Motor neuron (in vitro differentiated cells): Measurements from ENCODE around the gene MAP1S. TPM values are rescaled to one million over a fixed set of nuclear protein-coding genes. Genes with fewer than 3 reads are reported as not detected.

Experiments
- ATAC-seq, 8 experiments: fragments of 200-7000 bp; cut with Tn5 transposase; replicated peaks in 6 of 8; 2 replicates each; pipeline ENCODE4 v1.8.0; 2021; ENCODE audit warnings: mild to moderate bottlenecking in 8 of 8, moderate library complexity in 8 of 8
- H3K27ac ChIP-seq, 2 donors: fragments of 250-450 bp; sonication (Bioruptor Pico); 2 replicates each; pipeline ENCODE4 v1.9.0; 2021; ENCODE audit warnings: antibody characterized with exemption in 2 of 2, mild to moderate bottlenecking in 2 of 2, moderate library complexity in 1 of 2
- H3K4me1 ChIP-seq, 2 donors: fragments of 250-450 bp; sonication (Bioruptor Pico); replicated peaks in 1 of 2; 2 replicates each; pipeline ENCODE4 v1.6.1; 2021; ENCODE audit warnings: antibody characterized with exemption in 2 of 2, mild to moderate bottlenecking in 2 of 2, moderate library complexity in 1 of 2
- H3K4me3 ChIP-seq, 5 donors: fragments of 250-450 bp; sonication (Bioruptor Pico); 2 replicates each; pipeline ENCODE4 v1.9.0; 2021; ENCODE audit warnings: antibody characterized with exemption in 5 of 5, mild to moderate bottlenecking in 5 of 5, moderate library complexity in 4 of 5
- WGBS, 10 experiments: fragments of 450-650 bp; shearing (Covaris generic); methylation state at CpG; one replicate each; pipeline ENCODE4 v1.0.0; 2022; 5-methylcytosine and 5-hydroxymethylcytosine counted together
- in situ Hi-C, 9 experiments: fragments of 400-800 bp; cut with MboI; loops; one replicate each; pipeline ENCODE4 v1.15.0; 2021; ENCODE audit warnings: low sequenced_read_pairs in 9 of 9, low pct_unique_long_range_greater_than_20kb in 2 of 9; ENCODE audit not compliant: unreplicated experiment in 9 of 9
- total RNA-seq, 8 experiments: library from RNA; unstranded; fragments of 300-600 nt; gene quantifications; 2 replicates each; pipeline versions ENCODE4 v1.2.3 to v1.2.4, GENCODE V29; 2022

Gene MAP1S
- total RNA-seq, 8 experiments from 2014 or later = 11.2 to 49.8 (median 26.8) TPM

GRCh38 chr19:17749912-17750317, 30.6 kb downstream of the MAP1S start:
- 0 to 100% (median 28%) methylated on average over 1 to 2 of the region's 8 CpGs; no CpG with 5 or more reads in 4 of the 10 experiments for WGBS, 10 experiments
- no peak overlapping the region for H3K27ac ChIP-seq
- peaks cover 17% of the 10 kb centered on the region in 2 donors for H3K4me1 ChIP-seq
- in situ Hi-C loops = no loop called here
- no peak overlapping the region for H3K4me3 ChIP-seq
- no peak for ATAC-seq

DNA sequence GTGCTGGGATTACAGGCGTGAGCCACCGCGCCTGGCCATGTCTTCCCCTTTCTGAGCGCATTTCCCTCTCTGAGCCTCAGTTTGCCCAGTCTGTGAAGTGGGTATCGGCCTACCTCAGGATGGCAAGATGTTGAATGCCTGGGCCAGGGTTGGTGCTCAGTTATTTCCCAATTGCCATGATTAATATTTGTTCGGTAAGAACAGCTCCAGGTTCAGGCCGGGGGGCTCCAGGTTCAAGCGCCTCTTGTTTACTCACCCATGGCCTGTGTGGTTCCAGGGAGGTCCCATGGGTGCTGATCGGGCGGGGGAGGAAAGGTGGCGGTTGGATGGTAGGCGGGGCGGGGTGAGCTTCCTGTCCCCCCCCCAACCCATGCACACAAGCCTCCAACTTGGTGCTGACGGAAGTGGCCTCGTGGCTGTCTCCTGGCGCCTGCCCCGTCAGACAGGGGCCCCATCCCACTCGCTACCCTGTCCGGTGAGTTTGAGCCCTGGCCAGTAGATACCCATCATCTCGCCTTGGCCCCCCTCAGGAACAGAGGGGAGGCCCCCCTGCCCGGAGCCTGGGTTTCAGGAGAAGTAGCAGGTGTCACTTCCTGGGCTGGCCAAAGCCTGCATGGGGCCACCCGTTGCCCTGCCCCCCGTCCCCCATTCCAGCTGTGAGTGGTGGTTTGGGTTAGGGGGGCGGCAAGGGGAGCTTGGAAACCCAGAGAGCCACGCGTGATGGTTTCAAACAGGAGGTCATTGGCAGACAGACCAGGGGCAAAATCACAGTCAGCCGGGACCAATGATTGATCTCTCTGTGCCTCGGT, 32.0 kb downstream of the MAP1S start, which contains the start of gene FCHO1:
FCHO1 (plus strand) TSS at position 375 of the 809 bp plus-strand sequence. CDS start 3,688 bp downstream, outside the sequence.
- no peak within 1 kb of the TSS for H3K4me3 ChIP-seq
- no peak for ATAC-seq
- WGBS, 10 experiments = 47 to 100% (median 80%) methylated on average over 1 to 3 of the region's 28 CpGs; no CpG with 5 or more reads in 5 of the 10 experiments
- peaks cover 30 to 31% of the 10 kb centered on the region in 2 donors for H3K4me1 ChIP-seq
- in situ Hi-C loops = no loop called here
- H3K27ac ChIP-seq = no peak within 1 kb of the TSS

- peaks cover 30 to 35% of the 10 kb centered on the region in 2 donors for H3K4me1 ChIP-seq
- in situ Hi-C loops = no loop called here
- no peak for ATAC-seq
- H3K27ac ChIP-seq = no peak overlapping the region
- 27% methylated on average over 2 of the region's 2 CpGs; no CpG with 5 or more reads in 9 of the 10 experiments for WGBS, 10 experiments
- H3K4me3 ChIP-seq = no peak overlapping the region
These were observed 32.6 kb downstream of the MAP1S start for GRCh38 chr19:17751912-17752273.

- H3K4me3 ChIP-seq = no peak overlapping the region
- no peak for ATAC-seq
- WGBS, 10 experiments = 52 to 100% (median 78%) methylated on average over 2 to 5 of the region's 7 CpGs; no CpG with 5 or more reads in 4 of the 10 experiments
- H3K27ac ChIP-seq = no peak overlapping the region
- H3K4me1 ChIP-seq = peaks cover 30 to 35% of the 10 kb centered on the region in 2 donors
- in situ Hi-C loops = no loop called here
These were observed 33.8 kb downstream of the MAP1S start for GRCh38 chr19:17752865-17753639.

DNA sequence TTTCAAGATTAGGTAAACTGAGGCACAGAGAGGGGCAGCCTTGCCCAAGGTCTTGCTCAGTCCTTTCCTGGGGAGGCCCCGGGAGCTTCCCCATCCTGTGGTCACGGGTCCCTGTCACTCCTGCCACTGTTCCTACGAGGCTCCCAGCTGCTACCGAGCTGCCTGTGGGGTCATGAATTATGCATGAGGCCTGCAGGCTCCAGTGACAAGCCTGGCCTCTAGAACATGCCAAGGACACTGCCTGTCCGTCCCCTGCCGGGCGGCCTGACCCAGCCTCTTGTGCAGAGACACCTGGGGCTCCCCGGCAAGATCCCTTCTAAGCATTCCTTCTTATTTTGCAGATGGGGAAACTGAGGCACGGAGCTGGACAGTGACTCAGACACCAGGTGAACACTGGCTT, 34.7 kb downstream of the MAP1S start:
- WGBS, 10 experiments = 0 to 72% (median 17%) methylated on average over 1 to 4 of the region's 9 CpGs; no CpG with 5 or more reads in 5 of the 10 experiments
- in situ Hi-C loops = no loop called here
- peaks cover 27 to 35% of the 10 kb centered on the region in 2 donors for H3K4me1 ChIP-seq
- peak; percentile 47 to 79 (median 76) for ATAC-seq
- H3K4me3 ChIP-seq = no peak overlapping the region
- H3K27ac ChIP-seq = peak overlapping the region; percentile 5 to 29

DNA sequence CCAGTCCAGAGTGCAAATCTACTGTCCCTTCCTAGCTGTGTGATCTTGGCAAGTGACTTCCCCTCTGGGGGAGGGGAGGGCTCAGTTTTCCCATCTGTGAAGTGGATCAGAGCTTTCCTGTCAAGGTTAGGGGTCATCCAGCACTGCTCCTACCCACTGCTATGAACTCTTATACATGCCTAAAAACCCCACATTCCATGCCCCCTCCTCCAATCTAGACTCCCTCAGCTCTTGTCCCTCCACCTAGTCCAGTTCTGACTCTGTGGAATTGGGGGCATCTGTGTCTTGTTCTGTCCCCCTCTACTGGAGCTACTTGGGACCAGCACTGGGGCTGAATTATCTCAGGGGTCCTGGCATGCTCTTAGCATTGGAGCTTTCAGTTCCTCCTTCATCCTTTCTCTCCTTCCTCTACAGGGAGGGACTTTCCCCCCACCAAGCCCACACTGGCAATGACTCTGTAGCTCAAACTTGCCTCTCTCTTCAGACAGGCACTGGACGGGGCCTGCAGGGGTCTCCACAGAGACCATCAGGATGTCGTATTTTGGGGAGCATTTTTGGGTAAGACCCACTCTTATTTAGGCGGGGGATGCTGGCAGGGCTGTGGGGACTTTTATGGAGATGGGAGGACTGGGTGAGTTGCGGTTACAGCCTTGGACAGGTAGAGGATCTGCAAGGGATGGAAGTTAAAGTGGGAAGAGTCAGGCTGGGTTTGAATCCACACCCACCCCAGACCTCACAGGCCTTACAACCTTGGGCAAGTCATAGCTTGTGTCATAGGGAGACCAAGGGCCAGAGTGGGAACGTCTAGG, 35.6 kb downstream of the MAP1S start:
- Histone ChIP-seq H3K4me3 (no peak overlapping the region), H3K4me1 (peaks cover 27 to 35% of the 10 kb centered on the region in 2 donors), H3K27ac (peak overlapping the region; percentile 46 to 61)
- WGBS, 10 experiments = 20 to 100% (median 80%) methylated on average over 1 of the region's 5 CpGs; no CpG with 5 or more reads in 6 of the 10 experiments
- in situ Hi-C loops = no loop called here
- no peak for ATAC-seq

DNA sequence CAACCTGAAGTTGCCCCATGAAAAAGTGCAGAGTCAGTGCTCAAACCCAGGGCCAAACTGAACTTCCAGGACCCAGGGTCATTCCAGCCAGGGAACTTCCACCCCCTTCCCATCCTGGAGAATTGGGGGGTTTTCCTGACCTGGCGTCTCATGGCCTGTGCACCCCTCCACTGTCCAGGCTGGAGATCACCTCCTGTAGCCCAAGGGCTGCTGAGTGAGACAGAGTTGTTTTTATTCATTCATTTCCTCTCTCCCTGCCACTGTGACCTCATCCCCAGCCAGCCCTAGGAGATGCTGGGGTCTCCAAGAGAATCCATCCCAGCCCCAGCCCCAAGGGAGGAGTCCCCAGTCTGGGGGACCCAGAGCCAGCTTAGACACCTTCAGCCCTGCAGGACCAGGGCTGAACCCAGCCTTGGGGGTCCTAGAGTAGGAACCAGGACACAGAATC, 36.2 kb downstream of the MAP1S start:
- Histone ChIP-seq H3K4me3 (no peak overlapping the region), H3K27ac (peak overlapping the region; percentile 46 to 61), H3K4me1 (peaks cover 27 to 35% of the 10 kb centered on the region in 2 donors)
- ATAC-seq = peak in 6 of 8 experiments; percentile 12 to 75 (median 59)
- in situ Hi-C loops = no loop called here
- no CpG with 5 or more reads among the region's 1 CpG for WGBS, 10 experiments

DNA sequence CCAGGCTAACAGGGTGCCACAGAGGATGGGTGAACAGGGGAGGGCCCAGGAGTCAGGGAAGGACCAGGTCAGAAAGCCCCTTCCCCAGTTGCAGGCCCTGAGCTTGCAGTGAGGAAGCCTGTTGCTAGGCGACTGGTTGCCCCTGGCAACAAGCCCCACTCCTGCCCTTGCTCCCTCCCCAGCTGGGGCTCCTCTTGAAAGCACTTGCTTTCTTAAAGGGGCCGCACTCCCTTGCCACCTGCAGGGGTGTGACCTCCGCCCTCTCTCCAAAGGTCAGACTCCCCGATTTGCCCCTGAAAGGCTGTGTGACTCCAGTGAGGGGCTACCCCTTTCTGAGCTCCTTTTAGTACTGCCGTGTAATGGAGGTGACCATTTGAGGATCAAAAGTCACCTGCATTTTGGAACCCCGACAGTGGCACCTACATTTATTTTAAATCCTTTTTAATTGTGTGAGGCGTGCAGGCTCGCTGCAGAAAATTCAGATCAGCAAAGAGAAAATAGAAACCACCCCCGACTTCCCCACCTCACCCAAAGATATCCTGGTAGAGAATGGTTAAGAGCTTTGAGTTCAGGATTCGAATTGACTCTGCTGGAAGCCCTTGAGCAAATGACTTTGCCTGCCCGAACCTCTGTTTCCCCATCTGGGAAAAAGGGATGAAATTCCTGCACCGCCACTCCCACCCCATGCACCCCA, 36.8 kb downstream of the MAP1S start:
- ATAC-seq = peak in 7 of 8 experiments; percentile 14 to 90 (median 86)
- H3K27ac ChIP-seq = peak overlapping the region; percentile 46 to 61
- H3K4me3 ChIP-seq = no peak overlapping the region
- in situ Hi-C loops = no loop called here
- 7 to 80% (median 51%) methylated on average over 1 to 5 of the region's 12 CpGs; no CpG with 5 or more reads in 5 of the 10 experiments for WGBS, 10 experiments
- H3K4me1 ChIP-seq = peaks cover 27 to 35% of the 10 kb centered on the region in 2 donors

DNA sequence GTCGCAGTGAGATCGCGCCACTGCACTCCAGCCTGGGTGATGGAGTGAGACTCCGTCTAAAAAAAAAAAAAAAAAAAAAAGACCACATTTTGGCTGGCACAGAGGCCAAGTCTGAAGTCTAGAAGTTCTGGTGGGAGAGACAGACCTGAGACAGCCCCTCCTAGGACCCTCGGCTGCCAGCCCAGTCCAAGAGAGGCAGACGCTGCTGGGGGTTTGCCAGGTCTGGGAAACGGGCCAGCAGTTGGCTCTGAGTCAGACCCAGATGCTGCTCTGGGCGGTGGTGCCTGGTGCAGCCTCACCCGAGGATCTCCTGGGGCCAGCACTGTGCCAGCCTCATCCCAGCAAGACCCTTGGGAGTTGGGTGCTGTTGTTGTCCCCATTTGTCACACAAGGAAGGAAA, 37.8 kb downstream of the MAP1S start:
- WGBS, 10 experiments = 0 to 100% (median 87%) methylated on average over 1 to 6 of the region's 9 CpGs; no CpG with 5 or more reads in 4 of the 10 experiments
- Histone ChIP-seq H3K27ac (no peak overlapping the region), H3K4me3 (no peak overlapping the region), H3K4me1 (peaks cover 32 to 39% of the 10 kb centered on the region in 2 donors)
- peak in 4 of 8 experiments; percentile 2 to 60 (median 57) for ATAC-seq
- in situ Hi-C loops = no loop called here

GRCh38 chr19:17758515-17758914, 39.2 kb downstream of the MAP1S start:
- in situ Hi-C loops = no loop called here
- ATAC-seq = no peak
- no peak overlapping the region for H3K4me3 ChIP-seq
- 63 to 93% (median 80%) methylated on average over 2 to 4 of the region's 5 CpGs; no CpG with 5 or more reads in 5 of the 10 experiments for WGBS, 10 experiments
- peaks cover 37 to 38% of the 10 kb centered on the region in 2 donors for H3K4me1 ChIP-seq
- H3K27ac ChIP-seq = no peak overlapping the region

- in situ Hi-C loops = no loop called here
- no peak for ATAC-seq
- Histone ChIP-seq H3K4me1 (peaks cover 11 to 13% of the 10 kb centered on the region in 2 donors), H3K4me3 (no peak overlapping the region), H3K27ac (no peak overlapping the region)
- WGBS, 10 experiments = 52 to 100% (median 89%) methylated on average over 1 to 4 of the region's 4 CpGs; no CpG with 5 or more reads in 2 of the 10 experiments
These were observed 41.9 kb downstream of the MAP1S start for GRCh38 chr19:17761148-17761547.
